Neural progenitor cell (in vitro differentiated cells): ENCODE data around the gene SMIM28.

Source experiments
- EZH2 ChIP-seq: fragments of 200-600 bp; sonication (generic); IDR thresholded peaks from 2 replicates; pipeline ENCODE4 v1.6.1; 2017; ENCODE audit warnings: antibody characterized with exemption, mild to moderate bottlenecking, moderate library complexity
- EZH2phosphoT487 ChIP-seq: fragments of 200-600 bp; sonication (generic); IDR thresholded peaks from 2 replicates; pipeline ENCODE4 v1.6.1; 2017; ENCODE audit warnings: antibody characterized with exemption

GRCh38 chr6:138410048-138410735, 32.5 kb downstream of the SMIM28 start:
- TF ChIP-seq EZH2 = no peak
- no peak for TF ChIP-seq EZH2phosphoT487
